DMS153 (cell line): Measurements from ENCODE around the gene SPAG17.
A peak's percentile ranks its signal among the peaks of the same experiment; 100 is the strongest.

Experiments
- DNase-seq: peaks from one replicate; lab custom pipeline; 2025; lab: John Stamatoyannopoulos, UW

The SPAG17 gene

DNA sequence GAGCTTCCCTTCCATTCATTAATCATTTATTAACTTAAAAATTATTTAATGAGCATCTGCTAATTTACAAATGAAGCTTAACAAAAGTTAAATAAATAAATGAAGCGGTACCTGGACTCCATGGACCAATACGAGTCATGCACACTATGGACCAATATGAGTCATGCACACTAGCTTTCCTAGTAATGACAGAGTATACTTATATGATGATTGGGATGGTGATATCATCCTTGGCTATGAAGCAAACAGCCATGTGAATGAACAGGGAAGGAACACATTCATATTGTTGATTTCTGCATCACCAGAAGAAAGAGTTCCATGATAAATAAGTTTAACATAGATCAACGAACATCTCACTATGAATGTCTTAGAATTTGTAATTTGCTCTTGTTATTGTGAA, 109.9 kb downstream of the SPAG17 start:
- peak; percentile 23 for DNase-seq

DNA sequence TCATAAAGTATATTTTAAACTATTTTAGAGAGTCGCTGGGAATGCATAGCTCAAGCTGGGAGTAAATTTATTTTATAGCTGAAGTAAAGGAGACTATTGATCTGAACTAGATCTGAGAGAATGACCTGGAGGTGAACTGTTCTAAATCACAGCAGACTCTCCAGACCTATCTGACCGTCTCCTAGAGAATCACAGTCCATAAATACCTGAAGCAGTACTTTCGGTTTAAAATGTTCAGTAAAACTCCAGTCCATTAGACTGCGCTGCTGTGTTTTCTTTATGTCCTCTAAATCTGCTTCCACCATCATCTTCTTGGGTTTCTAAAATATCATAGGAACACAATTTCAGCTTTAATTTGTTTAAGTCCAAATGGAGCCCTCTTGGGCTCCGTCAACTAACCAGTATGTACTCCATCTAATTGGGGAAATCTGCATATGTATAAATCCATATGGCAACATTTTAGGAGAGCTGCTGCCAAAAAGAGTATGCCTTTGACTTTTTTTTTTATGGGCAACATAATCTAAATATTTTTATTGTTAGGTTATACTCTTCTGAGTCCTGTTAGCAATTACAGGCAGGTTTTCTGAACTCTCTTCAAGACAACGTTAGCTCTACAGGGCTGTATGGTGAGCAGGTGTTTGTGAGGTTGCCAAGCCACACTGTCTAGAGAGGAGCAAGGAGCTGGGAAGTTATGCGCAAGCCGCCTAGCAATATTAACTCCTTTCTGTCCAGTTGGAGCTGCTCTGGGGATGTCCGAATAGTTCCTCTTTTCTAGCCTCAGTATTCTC, 111.2 kb downstream of the SPAG17 start:
- no peak for DNase-seq

DNA sequence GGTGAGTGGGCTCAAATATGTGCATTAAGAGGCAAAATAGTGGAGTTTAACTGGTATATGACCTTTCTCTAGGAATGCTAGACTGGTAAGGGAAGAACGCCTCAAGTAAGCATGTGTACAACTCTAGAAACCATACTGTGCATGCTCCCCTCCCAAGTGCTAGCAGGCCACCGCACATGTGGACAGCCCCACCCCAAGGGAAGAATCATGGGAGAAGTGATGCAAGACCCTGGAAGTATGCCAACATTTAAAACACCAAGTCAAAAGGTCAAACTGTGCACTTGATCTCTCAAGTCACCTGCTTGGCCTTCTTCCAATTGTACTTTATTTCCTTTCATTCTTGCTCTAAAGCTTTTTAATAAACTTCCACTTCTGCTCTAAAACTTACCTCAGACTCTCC, 135.0 kb downstream of the SPAG17 start:
- no peak for DNase-seq

DNA sequence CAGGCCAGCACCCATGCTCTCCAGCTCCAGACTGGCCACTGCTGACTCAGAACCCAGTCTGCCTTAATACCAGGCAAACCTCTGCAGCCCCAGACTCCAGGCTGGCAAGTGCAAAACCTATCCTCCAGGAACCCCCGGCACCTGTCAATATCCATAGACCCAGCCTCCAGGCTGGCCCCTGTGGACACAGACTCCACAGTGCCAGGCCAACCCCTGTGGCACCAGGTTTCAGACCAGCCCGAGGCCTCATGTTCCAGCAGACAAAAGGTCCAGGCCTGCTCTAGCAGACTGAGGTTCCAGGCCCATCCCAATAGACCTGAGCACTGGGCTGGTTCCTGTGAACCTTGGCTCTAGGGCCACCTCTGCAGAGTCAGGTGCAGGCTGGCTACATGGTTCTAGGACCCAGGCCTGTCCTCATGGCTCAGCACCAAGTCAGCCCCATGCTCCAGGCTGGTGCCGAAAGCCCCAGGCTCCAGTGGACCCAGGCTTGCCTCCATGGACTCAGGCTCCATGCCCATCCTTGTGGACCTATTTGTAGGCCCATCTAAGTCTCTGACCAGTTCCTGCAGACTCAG, 137.3 kb downstream of the SPAG17 start:
- DNase-seq: no peak

DNA sequence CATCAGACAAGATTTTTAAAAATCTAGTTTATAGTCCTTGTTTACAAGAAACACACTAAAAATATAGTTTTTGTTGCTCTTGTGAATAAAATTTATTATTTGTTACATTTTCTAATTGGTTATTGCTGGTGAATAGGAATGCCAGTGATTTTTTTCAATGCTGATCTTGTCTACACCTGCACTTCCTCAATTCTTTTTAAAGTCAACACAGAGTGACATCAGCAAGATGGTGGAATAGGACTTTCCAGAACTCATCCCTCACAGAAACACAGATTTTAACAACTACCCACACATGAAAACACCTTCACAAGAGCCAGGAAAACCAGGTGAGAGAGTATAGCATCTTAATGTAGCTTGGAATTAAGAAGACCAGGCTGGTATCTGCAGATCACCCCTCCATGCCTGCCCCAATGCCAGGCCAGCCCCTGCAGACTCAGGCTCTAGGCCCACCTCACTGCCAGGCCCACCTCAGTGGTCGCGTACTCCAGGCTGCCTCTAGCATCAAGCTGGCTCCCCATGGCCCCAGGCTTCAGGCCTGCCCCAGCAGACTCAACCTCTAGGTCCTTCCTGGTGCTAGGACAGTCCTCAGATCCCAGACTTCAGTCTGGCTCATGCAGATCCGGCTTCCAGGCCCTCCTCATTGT, 137.9 kb downstream of the SPAG17 start:
- no peak for DNase-seq

DNA sequence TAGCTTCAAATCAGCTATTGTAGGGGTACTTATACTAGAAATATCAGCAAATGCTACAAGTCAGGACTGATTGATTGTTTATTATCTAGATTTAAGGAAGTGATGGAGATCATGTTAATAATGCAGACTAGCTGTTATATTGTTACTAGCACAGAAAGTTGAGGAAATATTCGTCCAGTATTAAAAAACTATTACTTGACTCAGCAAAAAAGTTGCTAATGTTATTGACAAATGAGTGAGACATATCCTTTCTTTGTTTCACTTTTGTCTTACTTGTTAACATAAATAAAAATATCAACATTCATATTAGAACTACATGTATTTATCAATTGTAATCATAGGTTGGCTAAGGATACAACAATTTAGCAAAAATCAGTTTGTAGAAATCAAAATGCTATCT, 141.4 kb downstream of the SPAG17 start:
- no peak for DNase-seq

DNA sequence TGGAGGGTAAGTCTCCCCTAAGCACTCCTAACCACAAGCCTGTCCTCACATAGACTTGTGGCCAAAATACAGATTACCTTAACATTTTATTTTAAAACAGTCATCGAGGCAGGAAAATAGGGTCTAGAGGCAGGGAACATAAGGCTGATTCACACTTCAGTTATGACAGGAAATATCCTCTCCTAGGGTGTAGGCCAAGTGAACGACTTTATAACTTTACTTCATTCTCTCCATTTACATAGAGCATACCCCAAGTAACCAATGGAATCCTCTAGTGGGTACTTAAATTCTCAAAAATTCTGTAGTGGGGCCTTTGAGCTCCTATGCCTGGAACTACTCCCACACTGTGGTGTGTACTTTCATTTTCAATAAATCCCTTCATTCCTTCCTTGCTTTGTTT, 142.5 kb downstream of the SPAG17 start:
- DNase-seq: no peak

DNA sequence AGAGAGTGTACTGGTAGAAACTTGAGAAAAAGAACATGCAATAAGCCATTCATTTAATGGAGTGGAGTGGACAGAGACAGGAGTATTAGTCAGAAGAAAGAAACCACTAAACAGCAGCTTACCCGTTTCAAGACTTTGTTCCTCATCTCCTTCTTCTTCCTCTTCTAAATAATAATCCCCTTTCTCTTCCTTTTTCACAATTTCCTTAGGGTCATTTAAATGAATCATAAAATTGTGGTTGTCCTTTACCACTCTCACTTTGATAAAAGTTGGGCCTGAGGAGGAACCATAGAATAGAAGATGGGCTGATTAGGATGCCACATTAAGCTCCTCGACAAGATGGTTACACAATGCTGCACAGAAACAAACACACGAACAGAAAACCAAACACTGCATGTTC, 145.9 kb downstream of the SPAG17 start:
- DNase-seq: no peak

DNA sequence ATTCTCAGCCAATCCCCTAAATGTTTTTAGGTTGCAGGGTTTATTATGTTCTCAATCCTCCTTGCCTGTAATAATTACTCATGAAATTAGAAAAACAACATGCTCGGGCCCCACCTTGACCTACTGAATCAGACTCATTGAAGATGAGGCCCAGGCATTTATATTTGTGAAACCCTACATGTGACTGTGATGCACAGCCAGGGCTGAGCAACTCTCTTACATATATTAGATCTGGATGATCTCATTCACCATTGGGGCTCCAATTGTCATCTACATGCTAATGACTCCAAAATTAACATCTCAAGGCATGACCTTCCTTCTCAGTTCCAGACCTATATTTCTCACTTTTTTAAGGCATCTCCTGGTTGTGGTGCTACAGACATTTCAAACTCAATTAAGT, 152.1 kb downstream of the SPAG17 start:
- no peak for DNase-seq

DNA sequence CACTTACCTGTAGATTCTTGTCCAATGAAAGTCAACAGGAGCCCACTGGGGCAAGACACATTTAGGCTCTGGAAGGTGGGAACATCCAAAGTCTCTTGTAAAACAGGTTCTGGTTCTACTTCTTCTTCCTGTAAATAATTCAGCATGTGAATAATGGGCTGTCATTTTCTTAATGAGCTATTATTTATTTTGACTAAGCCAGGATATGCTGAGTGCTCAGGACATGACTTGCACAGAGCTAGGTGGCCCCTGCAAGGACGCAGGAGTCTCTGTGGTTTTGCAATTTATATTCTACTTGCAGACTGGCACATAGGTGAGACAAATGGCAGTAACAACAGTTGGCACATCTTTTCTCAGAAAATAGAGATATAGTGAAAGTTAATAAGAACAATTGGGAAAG, 156.8 kb downstream of the SPAG17 start:
- no peak for DNase-seq

DNA sequence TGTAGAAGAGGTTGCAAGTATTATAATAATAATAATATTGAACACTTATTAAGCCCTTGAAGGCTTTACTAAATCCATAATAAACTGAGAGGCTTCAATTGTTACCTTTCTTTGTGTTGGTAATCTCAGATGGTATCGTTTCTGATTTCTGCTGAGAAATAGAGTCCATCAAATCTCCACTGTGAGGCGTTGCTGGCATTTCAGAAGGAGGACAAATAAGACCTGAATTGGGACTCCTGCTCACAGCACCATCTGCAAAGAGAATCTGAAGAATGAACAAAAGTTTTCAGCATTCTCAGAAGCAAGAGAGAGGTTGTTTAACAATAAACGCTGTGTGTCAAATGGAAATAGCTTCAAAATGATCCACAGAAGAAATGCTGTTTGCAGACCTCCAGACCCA, 161.8 kb downstream of the SPAG17 start:
- DNase-seq: no peak

DNA sequence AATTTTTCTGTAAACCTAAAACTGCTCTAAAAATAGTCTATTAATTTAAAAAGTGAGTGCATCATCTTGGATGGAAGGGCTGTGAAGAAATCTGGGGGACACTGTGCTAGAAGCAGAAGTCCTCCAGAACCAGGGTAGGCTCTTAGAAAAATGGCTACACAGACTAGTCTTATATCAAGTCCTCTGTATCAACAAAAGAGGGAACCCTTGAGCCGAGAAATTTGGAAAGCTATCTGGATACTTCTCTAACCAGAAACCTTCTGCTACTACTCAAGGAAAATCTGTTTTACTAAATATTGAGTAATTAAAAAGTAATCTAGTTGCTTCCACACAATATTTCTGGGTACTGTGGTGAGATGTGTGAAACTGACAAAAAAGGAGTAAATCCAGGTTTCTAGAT, 163.4 kb downstream of the SPAG17 start:
- DNase-seq: no peak

DNA sequence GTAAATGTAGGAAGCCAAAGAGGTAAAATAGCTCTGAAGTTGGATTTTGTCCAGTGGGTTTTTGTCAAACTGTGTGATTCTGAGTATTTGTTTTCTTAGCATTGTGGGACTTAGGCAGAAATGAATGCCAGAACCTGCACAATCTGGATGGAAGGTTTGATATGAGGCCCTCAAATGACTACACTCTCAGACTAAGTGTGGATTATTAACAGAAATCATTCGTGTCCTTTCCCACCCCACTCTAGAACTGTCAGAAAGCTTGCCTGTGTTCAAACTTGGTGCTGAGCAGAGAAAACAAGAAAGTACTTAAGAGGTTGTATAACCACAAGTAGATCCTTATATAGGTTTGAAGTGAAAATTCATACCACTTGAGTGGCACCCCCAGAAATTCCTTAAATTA, 167.0 kb downstream of the SPAG17 start:
- no peak for DNase-seq

DNA sequence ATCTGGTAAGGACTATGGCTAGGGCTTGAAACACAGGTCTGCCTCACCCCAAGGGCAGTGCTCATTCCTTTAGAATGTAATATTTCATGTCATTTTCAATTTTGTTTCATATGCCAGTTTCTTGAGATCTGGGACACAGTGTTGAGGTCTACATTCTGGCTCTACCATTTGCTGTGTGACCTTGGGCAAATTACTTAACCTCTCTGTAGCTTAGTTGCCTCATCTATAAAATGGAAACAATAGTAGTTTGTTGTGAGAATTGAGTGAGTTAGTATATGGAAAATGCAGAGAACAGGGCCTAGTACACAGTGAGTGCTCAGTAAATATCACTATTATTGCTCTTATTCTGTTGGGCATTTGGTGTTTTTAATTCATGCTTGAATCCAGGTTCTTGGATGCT, 171.1 kb downstream of the SPAG17 start:
- no peak for DNase-seq

DNA sequence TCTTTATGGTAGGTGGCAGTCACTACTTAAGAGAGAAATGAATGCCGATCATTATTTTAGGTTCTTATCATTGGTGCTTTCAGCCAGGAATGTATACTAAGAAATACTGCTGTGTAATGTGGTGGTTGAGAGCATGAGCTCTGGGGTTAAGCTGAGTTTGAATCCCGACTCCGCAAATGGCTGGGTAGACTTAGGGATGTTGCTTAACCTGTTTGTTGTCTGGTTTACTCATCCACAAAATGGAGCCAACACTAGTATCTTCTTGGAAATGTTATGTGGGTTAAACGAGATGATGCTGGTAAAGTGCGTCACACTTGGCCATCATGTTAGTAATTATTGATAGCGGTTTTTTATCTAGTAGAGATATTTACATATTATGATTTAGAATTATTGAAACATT, 171.7 kb downstream of the SPAG17 start:
- DNase-seq: no peak

DNA sequence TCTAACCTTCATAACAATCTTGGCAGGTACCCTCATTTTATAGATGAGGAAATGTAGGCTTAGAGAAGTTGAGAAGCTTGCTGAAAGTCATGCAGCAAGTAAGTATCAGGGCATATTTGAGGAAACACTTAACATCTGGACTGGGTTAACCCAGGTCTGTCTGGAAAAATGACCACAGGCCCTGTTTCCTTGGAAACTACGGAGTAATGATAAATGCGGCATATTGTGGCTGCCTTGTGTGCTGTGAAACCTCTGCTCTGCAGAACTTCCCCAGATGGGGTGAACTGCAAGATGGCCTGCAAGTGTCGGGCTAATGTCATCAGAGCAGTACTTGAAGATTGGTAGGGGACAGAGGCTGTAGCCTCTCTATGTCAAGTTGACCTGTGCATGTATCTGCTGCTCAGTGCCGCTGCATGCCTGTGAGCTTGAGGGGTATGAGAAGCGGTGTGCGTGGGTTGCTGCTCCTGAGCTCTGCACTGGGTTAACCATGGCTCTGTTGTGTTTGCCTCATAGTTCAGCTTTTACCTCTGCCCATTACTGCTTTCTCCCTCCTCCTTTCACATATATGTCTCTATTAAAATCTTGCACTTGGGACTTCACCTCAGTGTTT, 172.4 kb downstream of the SPAG17 start:
- no peak for DNase-seq

DNA sequence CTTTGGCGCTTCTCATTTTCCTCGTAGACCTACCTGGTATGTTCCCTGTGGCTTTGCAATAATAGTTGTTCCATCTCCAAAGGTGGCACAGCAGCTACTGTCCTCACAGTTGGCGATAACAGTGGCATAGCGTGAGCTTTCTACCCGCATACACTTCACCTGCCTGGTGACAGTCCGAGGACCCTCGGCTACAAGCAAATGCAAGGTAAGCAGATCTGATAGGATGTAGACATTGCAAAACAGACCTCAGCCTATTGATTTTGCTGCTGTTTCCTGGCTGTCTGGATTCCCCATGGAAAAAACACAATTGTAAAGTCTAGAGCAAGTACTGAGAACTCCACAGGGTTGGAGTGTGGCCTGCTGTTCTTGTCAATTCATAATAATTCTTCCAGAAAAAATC, 177.0 kb downstream of the SPAG17 start:
- DNase-seq: no peak

DNA sequence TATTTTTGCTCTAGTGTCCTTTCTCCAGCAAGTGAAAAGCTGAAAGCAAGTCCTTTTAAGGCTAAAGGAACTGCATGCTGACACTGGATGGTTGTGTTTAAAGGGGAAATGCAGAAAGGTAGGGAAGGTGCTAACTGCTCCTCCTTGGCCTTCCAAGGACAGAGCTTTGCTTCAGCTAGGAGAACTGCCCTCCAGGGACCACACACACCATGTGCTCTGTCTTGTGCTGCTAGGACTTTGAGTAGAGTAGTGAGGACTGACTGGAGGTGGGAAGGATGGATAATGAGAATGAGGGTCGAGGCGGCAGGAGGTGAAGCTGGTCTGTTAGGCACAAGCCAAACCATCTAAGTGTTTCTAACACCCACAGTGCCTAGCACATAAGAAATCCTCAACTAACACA, 177.6 kb downstream of the SPAG17 start:
- no peak for DNase-seq

DNA sequence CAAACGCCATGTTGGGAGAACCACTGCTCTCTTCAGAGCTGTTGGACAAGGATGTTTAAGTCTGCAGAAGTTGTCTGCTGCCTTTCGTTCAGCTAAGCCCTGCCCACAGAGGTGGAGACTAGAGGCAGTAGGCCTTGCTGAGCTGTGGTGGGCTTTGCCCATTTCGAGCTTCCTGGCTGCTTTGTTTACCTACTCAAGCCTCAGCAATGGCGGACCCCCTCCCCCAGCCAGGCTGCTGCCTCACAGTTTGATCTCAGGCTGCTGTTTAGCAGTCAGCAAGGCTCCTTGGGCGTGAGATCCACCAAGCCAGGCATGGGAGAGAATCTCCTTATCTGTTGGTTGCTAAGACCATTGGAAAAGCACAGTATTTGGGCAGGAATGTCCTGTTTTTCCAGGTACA, 180.7 kb downstream of the SPAG17 start:
- no peak for DNase-seq

DNA sequence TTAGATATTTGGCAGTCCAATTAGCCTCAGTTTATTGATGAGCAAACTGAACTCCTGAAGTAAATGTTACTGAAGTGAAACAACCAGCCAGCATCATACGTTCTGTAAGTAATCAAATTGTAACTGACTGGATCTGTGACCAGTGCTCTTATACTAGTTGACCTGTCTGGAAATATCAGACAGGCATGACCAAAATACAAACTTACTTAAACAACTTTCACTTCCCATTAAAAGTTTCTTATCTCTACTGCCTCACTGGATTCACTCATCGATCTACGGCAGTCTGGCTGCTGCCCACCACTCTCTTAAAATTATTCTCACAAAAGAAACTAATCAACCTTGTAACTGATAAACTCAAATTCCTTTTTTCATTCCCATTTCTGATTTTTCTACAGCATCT, 199.1 kb downstream of the SPAG17 start:
- DNase-seq: no peak

DNA sequence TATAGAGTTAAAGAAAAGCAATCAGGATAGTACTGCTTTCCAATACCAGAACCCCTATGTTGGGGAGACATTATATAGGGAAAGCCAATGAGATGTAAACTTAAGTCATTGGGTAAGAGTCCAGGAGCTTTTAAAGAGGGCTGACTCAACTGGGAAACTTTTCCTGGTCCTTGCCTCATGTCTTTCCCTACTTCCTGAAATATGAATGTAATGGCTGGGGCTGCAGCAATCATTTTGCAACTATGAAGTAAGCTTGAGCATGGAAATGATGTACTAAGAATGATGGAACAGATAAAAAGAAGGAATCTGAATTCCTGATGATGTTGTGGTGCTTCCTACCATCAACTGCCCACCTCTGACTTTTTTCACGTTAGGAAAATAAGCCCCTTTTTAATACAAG, 199.8 kb downstream of the SPAG17 start:
- no peak for DNase-seq

DNA sequence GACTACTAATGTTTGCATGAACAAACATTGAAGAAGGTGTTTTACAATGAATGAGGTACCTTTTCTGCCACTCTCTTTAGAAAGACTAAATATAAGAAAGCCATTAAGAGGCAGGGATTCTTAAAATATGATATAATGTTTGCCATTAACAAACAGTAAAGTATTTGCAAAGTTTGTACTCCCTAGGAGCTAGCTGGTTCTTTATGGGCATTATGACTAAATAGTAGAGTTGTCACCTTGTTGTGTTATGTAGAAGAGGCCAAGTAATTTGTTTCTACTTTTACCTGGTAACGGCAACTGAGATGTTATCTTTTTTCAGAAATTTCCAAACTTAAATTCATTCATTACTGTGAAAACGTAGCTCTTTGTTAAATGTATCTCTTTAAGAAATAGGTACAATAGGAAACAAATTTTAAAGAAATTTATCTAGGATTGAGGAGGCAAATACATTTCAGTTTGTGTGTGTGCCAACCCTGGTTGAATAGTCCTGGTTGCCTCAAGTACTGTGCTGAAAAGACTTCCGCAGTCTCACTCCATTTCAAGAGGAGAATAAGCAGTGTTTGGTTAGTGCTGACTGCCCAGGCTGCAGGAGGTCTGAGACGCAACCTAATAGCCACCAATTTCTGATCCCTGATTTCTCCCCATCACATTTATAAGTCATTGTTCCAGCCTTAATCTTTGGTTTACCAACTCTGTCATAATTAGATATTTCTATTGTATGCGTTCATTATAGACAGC, 203.4 kb downstream of the SPAG17 start:
- no peak for DNase-seq

DNA sequence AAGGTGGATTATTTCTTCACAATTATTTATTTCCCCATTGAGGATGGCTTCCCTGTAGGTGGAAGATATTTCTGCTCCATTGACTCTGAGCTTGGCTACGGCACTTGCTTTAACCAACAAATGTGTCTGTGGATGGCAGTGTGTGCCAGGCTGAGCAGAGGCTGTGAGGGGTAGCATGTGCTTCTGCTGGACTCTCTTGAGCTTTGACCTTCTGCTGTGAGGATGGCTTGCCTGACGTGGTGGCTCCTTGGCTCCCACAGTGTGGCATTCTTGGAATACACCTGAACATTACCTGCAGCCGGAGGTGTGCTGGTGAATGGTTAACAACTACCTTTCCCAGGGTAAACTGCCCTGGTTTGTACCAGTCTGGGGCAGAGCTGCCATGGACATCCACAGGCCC, 208.6 kb downstream of the SPAG17 start:
- DNase-seq: no peak
